OCI-LY3 (cell line): ENCODE data around the gene ELAVL3.

Source experiments
- CTCF ChIP-seq: fragments of 200-600, 300-600 bp; sonication (generic); IDR thresholded peaks from 2 replicates; pipeline ENCODE4 v1.5.1; 2014; ENCODE audit warnings: antibody characterized with exemption, low read length, low read depth
- EZH2phosphoT487 ChIP-seq: fragments of 200-600 bp; shearing (Covaris generic); IDR thresholded peaks from 2 replicates; pipeline ENCODE4 v1.6.1; 2018; ENCODE audit warnings: antibody characterized with exemption, mixed run types, low read depth

- TF ChIP-seq CTCF (no peak), EZH2phosphoT487 (no peak)
Observed at GRCh38 chr19:11416346-11417052, 64.3 kb downstream of the ELAVL3 start.
